Measurements from ENCODE around the gene MRPL42.

GRCh38 chr12:93563807-93564538 is 96.7 kb downstream of the MRPL42 start:
- TF ChIP-seq POLR2A (IDR thresholded peaks at IDR 0.05) (no peak), CTCF (IDR thresholded peaks at IDR 0.05) (no peak), POLR2AphosphoS5 (IDR thresholded peaks at IDR 0.05; ENCODE audit: insufficient read depth in 1 of 2, low read depth in 1 of 2) (no peak)

Data from vagina (tissue), 2 donors.